SK-N-SH (cell line): ENCODE results near the gene AFF3. TPM values are rescaled to one million over a fixed set of nuclear protein-coding genes. Genes with fewer than 3 reads are reported as not detected.

Experiments
- CTCF ChIA-PET: fragments of 300-600, 350-600 bp; formaldehyde crosslinking; extraction: SDS; loops from one replicate; lab custom pipeline; 2021; lab: Yijun Ruan, JAX
- POLR2A ChIA-PET: fragments of 350-600 bp; sonication (Branson Sonifier 250); formaldehyde crosslinking; extraction: SDS; loops from one replicate; lab custom pipeline; 2020; ENCODE audit warnings: antibody characterized with exemption, inconsistent platforms; lab: Yijun Ruan, JAX
- DNase-seq: peaks from one replicate; pipeline ENCODE4 v3.0.0; 2012
- H2AFZ ChIP-seq: fragments of 200-600 bp; sonication (generic); 2 replicates; pipeline ENCODE4 v1.8.1; 2016; ENCODE audit warnings: antibody characterized with exemption, mild to moderate bottlenecking, low read depth
- H3F3A ChIP-seq: fragments of 200-600 bp; sonication (generic); replicated peaks from 2 replicates; pipeline ENCODE3; 2016; ENCODE audit warnings: antibody characterized with exemption, mild to moderate bottlenecking; ENCODE audit not compliant: insufficient read depth
- H3K27ac ChIP-seq, 2 experiments: fragments of 200-500 bp in 1 of 2; fragments of 200-600 bp in 1 of 2; sonication (Bioruptor generic) in 1 of 2; sonication (generic), shearing (Covaris generic) in 1 of 2; 2 replicates each; pipeline versions ENCODE4 v1.5.1 to v1.6.1; 2014 to 2016; ENCODE audit warnings: low read depth in 2 of 2, inconsistent platforms in 1 of 2, low read length in 1 of 2, mild to moderate bottlenecking in 1 of 2, mixed read lengths in 1 of 2
- H3K27me3 ChIP-seq: fragments of 200-600 bp; sonication (generic), shearing (Covaris generic); 2 replicates; pipeline ENCODE4 v1.6.1; 2016; ENCODE audit warnings: mixed run types; ENCODE audit not compliant: insufficient read depth
- H3K36me3 ChIP-seq, 2 experiments: fragments of 200-500 bp in 1 of 2; fragments of 200-600 bp in 1 of 2; sonication (Bioruptor generic) in 1 of 2; sonication (generic) in 1 of 2; replicated peaks in 1 of 2; 2 replicates each; pipeline versions ENCODE3 to v1.5.1; 2014 to 2016; ENCODE audit warnings: low read length in 1 of 2, mild to moderate bottlenecking in 1 of 2; ENCODE audit not compliant: insufficient read depth in 2 of 2, control insufficient read depth in 1 of 2
- H3K4me1 ChIP-seq, 2 experiments: fragments of 200-500 bp in 1 of 2; fragments of 200-600 bp in 1 of 2; sonication (Bioruptor generic) in 1 of 2; sonication (generic), shearing (Covaris generic) in 1 of 2; 2 replicates each; pipeline versions ENCODE4 v1.5.1 to v1.6.1; 2014 to 2016; ENCODE audit warnings: low read depth in 1 of 2, low read length in 1 of 2, mixed run types in 1 of 2; ENCODE audit not compliant: insufficient read depth in 2 of 2, control insufficient read depth in 1 of 2
- H3K4me2 ChIP-seq: fragments of 200-600 bp; sonication (generic), shearing (Covaris generic); 2 replicates; pipeline ENCODE4 v1.6.1; 2017; ENCODE audit warnings: mixed run types
- H3K4me3 ChIP-seq, 2 experiments: fragments of 200-500 bp in 1 of 2; fragments of 200-600 bp in 1 of 2; sonication (Bioruptor generic) in 1 of 2; sonication (generic), shearing (Covaris generic) in 1 of 2; 2 replicates each; pipeline versions ENCODE4 v1.5.1 to v1.8.1; 2014 to 2016; ENCODE audit warnings: low read depth in 2 of 2, inconsistent platforms in 1 of 2, low read length in 1 of 2, mild to moderate bottlenecking in 1 of 2, mixed read lengths in 1 of 2, moderate library complexity in 1 of 2
- H3K79me2 ChIP-seq: fragments of 200-600 bp; sonication (generic); 2 replicates; pipeline ENCODE4 v1.8.1; 2017; ENCODE audit warnings: mild to moderate bottlenecking; ENCODE audit not compliant: insufficient read depth
- H3K9ac ChIP-seq: fragments of 200-600 bp; sonication (generic); 2 replicates; pipeline ENCODE4 v1.6.1; 2017; ENCODE audit warnings: mixed run types
- H3K9me2 ChIP-seq: fragments of 200-600 bp; sonication (generic); 2 replicates; pipeline ENCODE4 v1.6.1; 2017; ENCODE audit warnings: mixed run types
- H3K9me3 ChIP-seq: fragments of 200-600 bp; sonication (generic); 2 replicates; pipeline ENCODE4 v1.6.1; 2017; ENCODE audit warnings: mixed run types, mild to moderate bottlenecking, moderate library complexity
- H4K20me1 ChIP-seq: fragments of 200-600 bp; sonication (generic); 2 replicates; pipeline ENCODE4 v1.6.1; 2017; ENCODE audit warnings: mild to moderate bottlenecking, mixed run types; ENCODE audit not compliant: insufficient read depth
- EP300 ChIP-seq, 2 experiments: IDR thresholded peaks; 2 replicates each; pipeline versions ENCODE4 v1.4.0 to v1.6.1; 2012; ENCODE audit warnings: borderline replicate concordance in 1 of 2, low read depth in 1 of 2, low read length in 1 of 2
- EZH2phosphoT487 ChIP-seq: fragments of 200-600 bp; sonication (generic); IDR thresholded peaks from 2 replicates; pipeline ENCODE4 v1.6.1; 2017; ENCODE audit warnings: low read depth, mixed run types, mild to moderate bottlenecking, antibody characterized with exemption, moderate library complexity, borderline replicate concordance
- FOSL2 ChIP-seq: IDR thresholded peaks from 2 replicates; pipeline ENCODE4 v1.4.0; 2012; ENCODE audit warnings: low read depth, mild to moderate bottlenecking, moderate library complexity, borderline replicate concordance
- GABPA ChIP-seq: IDR thresholded peaks from 2 replicates; pipeline ENCODE4 v1.4.0; 2012; ENCODE audit warnings: low read depth, mild to moderate bottlenecking
- JUND ChIP-seq: IDR thresholded peaks from 2 replicates; pipeline ENCODE4 v1.4.0; 2012
- MAX ChIP-seq: IDR thresholded peaks from 2 replicates; pipeline ENCODE4 v1.4.0; 2012; ENCODE audit warnings: low read depth
- NFIC ChIP-seq: IDR thresholded peaks from 2 replicates; pipeline ENCODE4 v1.4.0; 2012; ENCODE audit warnings: borderline replicate concordance
- PBX3 ChIP-seq: IDR thresholded peaks from 2 replicates; pipeline ENCODE4; 2012
- POLR2AphosphoS5 ChIP-seq: IDR thresholded peaks from 2 replicates; pipeline ENCODE4 v1.6.1; 2012; ENCODE audit warnings: low read depth, low read length
- REST ChIP-seq: IDR thresholded peaks from 2 replicates; pipeline ENCODE4 v1.6.1; 2012; ENCODE audit warnings: mild to moderate bottlenecking, low read depth, low read length, moderate library complexity
- RFX5 ChIP-seq: IDR thresholded peaks from 2 replicates; pipeline ENCODE4 v1.6.1; 2012; ENCODE audit warnings: mild to moderate bottlenecking, improper control_type of control experiment, low read length
- TAF1 ChIP-seq: IDR thresholded peaks from 2 replicates; pipeline ENCODE4 v1.6.1; 2012; ENCODE audit warnings: low read depth, mild to moderate bottlenecking, low read length, moderate library complexity, borderline replicate concordance
- TCF12 ChIP-seq: IDR thresholded peaks from 2 replicates; pipeline ENCODE4 v1.4.0; 2012
- TEAD4 ChIP-seq: IDR thresholded peaks from 2 replicates; pipeline ENCODE4 v1.4.0; 2012; ENCODE audit warnings: mild to moderate bottlenecking, borderline replicate concordance; ENCODE audit not compliant: insufficient read depth
- USF1 ChIP-seq: IDR thresholded peaks from 2 replicates; pipeline ENCODE4 v1.4.0; 2012; ENCODE audit warnings: low read depth, borderline replicate concordance
- WGBS: methylation state at CpG from one replicate; pipeline ENCODE4 v1.1.6; 2017; ENCODE audit warnings: low lambda C conversion rate; 5-methylcytosine and 5-hydroxymethylcytosine counted together
- polyA plus RNA-seq, 3 experiments: library from polyadenylated mRNA; depleted of rRNA; stranded (reverse); fragments of >200 nt; gene quantifications; 2 replicates each; pipeline ENCODE4 v1.2.3, GENCODE V29; 2012

Gene AFF3
- polyA plus RNA-seq, 1 of the 3 experiments (the other 2 are of a cell fraction): 0.36 TPM

- H3K27ac ChIP-seq: peak overlapping the region in 1 of 2 experiments; percentile 67; a peak in 2 of 4 replicates
- H4K20me1 ChIP-seq: no peaks in the 10 kb centered on the region
- H3F3A ChIP-seq: no peaks in the 10 kb centered on the region
- CTCF ChIA-PET: interaction anchor here (0.7 to 3.9 kb wide), 6 partner anchors 11 to 534 kb away, joined by 3 to 46 read pairs (median 3); no protein-coding TSS in a partner anchor
- H3K4me3 ChIP-seq: no peak overlapping the region
- no peaks in the 10 kb centered on the region for H3K79me2 ChIP-seq
- no peaks in the 10 kb centered on the region for H3K9me2 ChIP-seq
- TF ChIP-seq EP300 (IDR thresholded peaks at IDR 0.05; ENCODE audit: borderline replicate concordance in 1 of 2, low read depth in 1 of 2, low read length in 1 of 2) (no peak), TAF1 (no peak), PBX3 (no peak), FOSL2 (no peak), NFIC (no peak), REST (no peak), MAX (no peak), TCF12 (0 out of 2 replicates have a peak, but pooled peaks have one; percentile 13), RFX5 (no peak)
- TF ChIP-seq, all 33 proteins: peak for 1
- no peaks in the 10 kb centered on the region for H3K27me3 ChIP-seq
- WGBS: 26% methylated on average over 1 of the region's 1 CpG
- H3K9me3 ChIP-seq: no peaks in the 10 kb centered on the region
- no peaks in the 10 kb centered on the region for H3K36me3 ChIP-seq
- POLR2A ChIA-PET: no interaction called here
- no peak overlapping the region for H2AFZ ChIP-seq
- no peak overlapping the region for H3K9ac ChIP-seq
- no peak overlapping the region for H3K4me2 ChIP-seq
- no peak for DNase-seq
- peaks cover 0 to 15% of the 10 kb centered on the region in 2 experiments; a peak in 2 of 4 replicates for H3K4me1 ChIP-seq
These were observed 415.2 kb downstream of the AFF3 start for GRCh38 chr2:99727199-99727598.

GRCh38 chr2:99726691-99727090 is 415.7 kb downstream of the AFF3 start:
- 76% methylated on average over 2 of the region's 2 CpGs for WGBS
- ChIA-PET CTCF (interaction anchor here (0.7 to 3.9 kb wide), 13 partner anchors 12 to 534 kb away, joined by 3 to 46 read pairs (median 4); no protein-coding TSS in a partner anchor), POLR2A (no interaction called here)
- H3F3A ChIP-seq: no peaks in the 10 kb centered on the region
- H3K27ac ChIP-seq: peak overlapping the region in 1 of 2 experiments; percentile 67; a peak in 2 of 4 replicates
- H3K9me2 ChIP-seq: no peaks in the 10 kb centered on the region
- peaks cover 0 to 15% of the 10 kb centered on the region in 2 experiments; a peak in 2 of 4 replicates for H3K4me1 ChIP-seq
- no peak for DNase-seq
- H3K36me3 ChIP-seq: no peaks in the 10 kb centered on the region
- H3K4me2 ChIP-seq: no peak overlapping the region
- H4K20me1 ChIP-seq: no peaks in the 10 kb centered on the region
- H3K79me2 ChIP-seq: no peaks in the 10 kb centered on the region
- H2AFZ ChIP-seq: no peak overlapping the region
- H3K9me3 ChIP-seq: no peaks in the 10 kb centered on the region
- H3K9ac ChIP-seq: no peak overlapping the region
- no peak overlapping the region for H3K4me3 ChIP-seq
- H3K27me3 ChIP-seq: no peaks in the 10 kb centered on the region
- TF ChIP-seq TCF12: no peak
- TF ChIP-seq GABPA: no peak
- TF ChIP-seq JUND: no peak
- no peak for TF ChIP-seq FOSL2
- TF ChIP-seq RFX5: no peak
- no peak for TF ChIP-seq REST
- no peak for TF ChIP-seq EZH2phosphoT487
- no peak for TF ChIP-seq PBX3
- no peak for TF ChIP-seq TEAD4
- no peak for TF ChIP-seq POLR2AphosphoS5
- TF ChIP-seq USF1: no peak
